ENCODE data around the gene TESK1.

Gene TESK1

DNA sequence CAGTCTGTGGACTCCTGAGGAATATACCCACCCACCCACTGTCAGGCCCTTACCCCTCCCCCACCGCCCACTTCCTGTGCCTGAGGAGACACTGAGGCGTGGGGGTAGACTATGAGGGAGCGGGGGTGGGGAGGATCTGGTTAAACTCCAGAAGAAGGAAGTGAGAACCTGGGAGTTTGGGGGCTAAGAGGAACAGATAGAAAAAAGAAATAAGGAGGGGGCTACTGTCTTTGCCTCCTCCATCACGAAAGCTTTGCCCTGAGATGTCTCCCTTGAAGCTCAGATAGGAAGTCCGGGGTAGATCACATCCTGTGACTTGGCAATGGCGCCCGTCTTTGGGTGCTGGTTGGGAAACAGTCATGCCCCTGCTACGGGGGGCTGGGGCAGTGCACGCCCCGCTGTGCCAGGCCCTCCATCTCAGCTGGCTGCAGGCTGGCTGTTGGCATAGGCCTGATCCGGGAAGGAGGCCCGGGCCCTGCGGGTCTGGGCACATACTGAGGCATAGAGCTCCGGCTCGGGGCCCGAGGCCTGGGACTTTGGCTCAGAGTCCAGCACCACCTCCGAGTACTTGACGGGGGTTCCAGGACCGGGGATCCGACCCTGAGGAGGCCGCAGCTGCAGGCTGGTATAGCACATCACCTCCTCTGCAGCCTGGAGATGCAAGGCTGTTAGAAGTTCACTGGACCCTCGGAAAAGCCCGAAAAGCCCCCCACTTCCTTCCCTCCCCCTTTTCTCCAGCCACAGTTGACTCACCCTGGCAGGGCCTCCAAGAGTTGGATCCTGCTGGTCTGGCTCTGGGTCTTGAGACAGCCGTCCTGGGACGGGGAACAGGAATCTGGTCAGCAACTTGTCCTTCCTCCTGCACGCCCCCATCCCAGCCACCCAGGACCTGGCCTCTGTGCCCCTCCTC, 44.6 kb downstream of the TESK1 start:
- peak in 2 of 4 experiments; percentile 30 to 39 for DNase-seq

DNA sequence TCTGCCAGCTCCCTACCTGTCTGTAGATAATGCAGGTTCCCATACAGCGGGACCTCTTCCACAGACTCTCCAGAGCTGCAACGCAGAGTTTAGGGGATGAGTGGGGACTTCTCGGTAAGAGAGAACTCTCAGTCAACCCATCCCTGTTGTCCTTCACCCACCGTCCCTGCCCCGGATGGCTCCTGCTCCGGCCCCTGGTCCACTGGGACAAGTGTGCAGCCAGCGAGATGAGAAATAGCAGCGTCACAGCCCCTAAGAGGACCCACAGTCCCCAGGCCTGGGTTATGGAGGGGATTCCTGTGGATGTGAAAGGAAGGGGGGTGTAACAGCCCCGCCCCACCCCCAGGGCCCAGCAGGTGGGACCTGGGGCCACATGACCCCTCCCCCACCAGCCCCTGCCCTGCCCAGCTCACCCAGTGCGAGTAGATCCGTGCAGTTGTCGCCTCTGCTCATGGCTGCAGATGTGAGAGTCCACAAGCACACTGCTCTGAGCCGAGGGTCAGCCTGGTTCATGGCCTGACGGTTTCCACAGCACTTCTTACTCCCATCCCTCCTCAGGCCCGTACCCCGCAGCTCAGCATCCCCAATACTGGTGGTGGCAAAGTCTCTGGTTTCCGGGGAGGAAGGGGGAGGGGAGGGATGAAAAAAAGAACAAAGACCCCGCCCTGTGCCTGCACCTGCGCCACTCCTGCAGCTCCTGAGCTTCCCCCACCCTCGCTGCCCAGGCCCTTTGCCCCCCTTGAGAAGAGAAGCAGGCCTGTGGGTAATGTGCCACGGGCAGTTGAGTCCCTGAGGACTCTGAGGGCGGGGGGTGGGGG, 45.5 kb downstream of the TESK1 start, which contains the start of gene SIT1:
Gene SIT1, minus strand, starts transcription at position 591 of the 818 bp plus-strand sequence. Its CDS starts 78 bp downstream, at position 513.
- peak in 1 of 4 experiments; percentile 19 for DNase-seq

DNA sequence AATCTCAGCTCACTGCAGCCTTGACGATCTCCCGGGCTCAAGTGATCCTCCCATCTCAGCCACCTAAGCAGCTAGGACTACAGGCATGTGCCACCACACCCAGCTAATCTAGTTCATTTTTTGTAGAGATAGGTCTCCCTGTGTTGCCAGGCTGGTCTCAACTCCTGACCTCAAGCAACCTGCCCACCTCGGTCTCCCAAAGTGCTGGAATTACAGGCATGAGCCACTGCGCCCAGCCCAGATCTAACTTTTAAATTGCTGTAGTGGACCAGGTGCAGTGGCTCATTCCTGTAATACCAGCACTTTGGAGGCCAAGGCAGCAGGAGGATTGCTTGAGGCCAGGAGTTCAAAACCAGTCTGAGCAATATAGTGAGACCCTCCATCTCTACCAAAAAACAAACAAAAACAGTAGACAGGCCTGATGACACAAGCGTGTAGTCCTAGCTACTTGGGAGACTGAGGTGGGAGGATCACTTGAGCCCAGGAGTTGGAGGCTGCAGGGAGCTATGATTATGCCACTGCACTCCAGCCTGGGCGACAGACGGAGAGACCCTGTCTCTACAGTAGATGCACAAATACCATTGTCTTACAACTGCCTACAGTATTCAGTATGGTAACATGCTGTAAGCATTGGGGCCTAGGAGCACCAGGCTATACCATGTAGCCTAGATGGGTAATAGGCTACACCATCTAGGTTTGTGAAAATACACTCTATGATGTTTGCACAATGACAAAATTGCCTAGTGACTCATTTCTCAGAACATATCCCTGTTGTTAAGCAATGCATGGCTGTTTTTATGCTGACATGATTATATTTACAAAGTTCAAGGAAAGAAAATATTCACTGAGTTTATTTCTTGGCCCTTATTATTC, 47.1 kb downstream of the TESK1 start:
- DNase-seq, result no peak

DNA sequence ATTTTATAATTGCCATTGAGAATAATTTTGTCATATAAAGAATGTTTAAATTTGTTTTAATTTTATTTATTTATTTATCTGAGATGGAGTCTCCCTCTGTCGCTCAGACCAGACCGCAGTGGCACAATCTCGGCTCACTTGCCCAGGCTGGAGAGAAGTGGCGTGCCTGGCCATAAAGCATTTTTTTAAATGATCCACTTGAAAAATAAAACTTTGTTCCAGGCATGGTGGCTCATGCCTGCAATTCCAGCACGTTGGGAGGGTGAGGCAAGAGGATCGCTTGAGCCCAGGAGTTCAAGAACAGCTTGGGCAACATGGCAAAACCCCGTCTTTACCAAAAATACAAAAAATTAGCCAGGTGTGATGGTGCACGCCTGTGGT, 47.8 kb downstream of the TESK1 start:
- no peak for DNase-seq

DNA sequence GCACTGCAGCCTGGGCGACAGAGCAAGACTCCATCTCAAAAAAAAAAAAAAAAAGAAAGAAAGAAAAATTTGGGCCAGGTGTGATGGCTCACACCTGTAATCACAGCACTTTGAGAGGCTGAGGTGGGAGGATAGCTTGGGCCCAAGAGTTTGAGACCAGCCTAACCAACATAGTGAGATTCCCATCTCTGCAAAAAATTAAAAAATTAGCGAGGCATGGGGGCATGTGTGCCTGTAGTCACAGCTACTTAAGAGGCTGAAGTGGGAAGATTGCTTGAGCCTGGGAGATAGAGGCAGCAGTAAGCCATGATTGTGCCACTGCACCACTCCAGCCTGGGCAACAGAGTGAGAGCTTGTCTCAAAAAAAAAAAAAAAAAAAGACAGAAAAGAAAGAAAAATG, 48.5 kb downstream of the TESK1 start:
- no peak for DNase-seq

- DNase-seq, result no peak
These were observed 51.3 kb downstream of the TESK1 start for GRCh38 chr9:35656348-35656747.

GRCh38 chr9:35656831-35657545, 51.9 kb downstream of the TESK1 start:
- DNase-seq, result no peak

- peak; percentile 50 to 79 (median 70) for DNase-seq
These were observed 52.6 kb downstream of the TESK1 start, which contains the start of gene RMRP for GRCh38 chr9:35657546-35658136. TSS of gene RMRP (minus strand) at chr9:35658019.

DNA sequence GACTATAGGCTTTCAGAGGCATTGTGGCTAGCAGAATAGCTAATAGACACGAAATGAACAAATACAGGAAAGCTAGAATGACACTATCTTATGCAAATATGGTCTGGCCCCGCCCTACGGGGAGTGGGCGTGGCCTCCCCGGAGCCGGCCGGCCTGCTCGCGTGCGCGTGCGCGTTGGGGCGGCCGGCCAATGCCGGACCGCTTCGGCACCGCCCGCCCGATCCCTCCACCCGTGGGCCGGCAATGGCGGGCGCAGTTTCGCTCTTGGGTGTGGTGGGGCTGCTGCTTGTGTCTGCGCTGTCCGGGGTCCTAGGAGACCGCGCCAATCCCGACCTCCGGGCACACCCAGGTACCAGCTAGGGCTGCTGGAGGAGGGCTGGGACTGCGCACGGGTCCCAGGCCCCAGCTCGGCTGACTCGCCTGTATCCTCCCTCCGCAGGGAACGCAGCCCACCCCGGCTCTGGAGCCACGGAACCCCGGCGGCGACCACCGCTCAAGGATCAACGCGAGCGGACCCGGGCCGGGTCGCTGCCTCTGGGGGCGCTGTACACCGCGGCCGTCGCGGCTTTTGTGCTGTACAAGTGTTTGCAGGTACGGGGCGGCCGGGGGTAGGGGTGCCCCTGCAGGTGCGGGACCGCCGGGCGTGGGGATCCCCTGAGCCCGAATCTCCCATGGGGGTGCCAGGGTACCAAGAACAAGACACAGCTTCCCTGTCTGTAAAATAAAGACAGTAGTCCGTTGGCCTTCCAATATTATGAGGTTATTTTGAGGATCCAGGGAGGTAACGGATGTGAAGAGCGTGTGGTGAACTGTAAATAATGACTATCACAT, 53.3 kb downstream of the TESK1 start, which contains the start of gene CCDC107:
Gene CCDC107, plus strand, starts transcription at position 156 of the 831 bp plus-strand sequence. Its CDS starts 88 bp downstream, at position 244.
- DNase-seq, result peak; percentile 62 to 73 (median 68)

DNA sequence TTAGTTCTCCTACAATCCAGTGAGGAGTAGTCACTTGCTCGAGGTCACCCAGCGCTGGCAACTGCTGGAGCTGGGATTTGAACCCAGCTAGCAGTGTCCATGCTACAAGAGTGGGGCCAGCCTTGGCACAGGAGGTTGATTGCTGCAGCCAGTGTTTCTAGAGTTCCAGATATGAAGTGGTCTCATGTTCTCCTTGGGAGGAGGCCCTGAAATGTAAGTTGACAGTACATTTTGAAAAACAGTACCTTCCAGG, 53.8 kb downstream of the TESK1 start:
- no peak for DNase-seq

DNA sequence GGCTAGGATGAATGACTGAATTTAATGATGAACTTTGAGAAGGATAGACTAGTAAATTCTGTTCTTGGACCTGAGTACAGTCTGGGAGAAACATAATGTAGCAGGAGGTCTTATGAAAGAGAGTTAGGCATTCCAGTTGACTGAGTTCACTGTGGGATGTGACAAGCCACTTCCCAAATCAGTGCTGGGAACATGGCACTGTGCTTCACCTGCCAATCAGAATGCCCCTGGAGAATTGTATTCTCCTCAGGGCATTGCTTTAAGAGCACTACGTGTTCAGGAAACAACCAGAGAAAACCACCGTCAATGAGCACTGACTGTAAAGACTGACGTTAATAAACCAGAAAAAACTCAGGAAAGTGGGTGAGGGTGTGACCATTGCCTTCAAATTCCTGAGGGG, 54.3 kb downstream of the TESK1 start:
- DNase-seq, result no peak
